ENCODE measurements around the gene ZNRF1. TPM values are rescaled to one million over a fixed set of nuclear protein-coding genes. Genes with fewer than 3 reads are reported as not detected.

The ZNRF1 gene
- total RNA-seq, 3 donors from 2014 or later = 29.9 to 42.7 (median 39.3) TPM

- peak; percentile 56 for ATAC-seq
- no peak for TF ChIP-seq CTCF (IDR thresholded peaks at IDR 0.05)
- no peaks in the 10 kb centered on the region for H3K36me3 ChIP-seq (ENCODE audit: low read depth)
- peaks cover 7% of the 10 kb centered on the region for H3K4me1 ChIP-seq (ENCODE audit: low read depth)
- H3K9me3 ChIP-seq = no peaks in the 10 kb centered on the region
- intact Hi-C loops (cut with DNase I, micrococcal nuclease) = loop anchor here in 1 of 2 donors (5.0 kb wide), 1 partner anchor 93 kb away; no protein-coding TSS in a partner anchor
- no peak overlapping the region for H3K4me3 ChIP-seq
- peak in 1 of 3 donors; percentile 63 for DNase-seq
These were observed 101.1 kb downstream of the ZNRF1 start for GRCh38 chr16:75099738-75100602.

- intact Hi-C loops (cut with DNase I, micrococcal nuclease) = loop anchor here in 1 of 2 donors (5.0 kb wide), 1 partner anchor 93 kb away; no protein-coding TSS in a partner anchor
- DNase-seq (no peak), ATAC-seq (no peak)
- no peaks in the 10 kb centered on the region for H3K36me3 ChIP-seq (ENCODE audit: low read depth)
- no peaks in the 10 kb centered on the region for H3K9me3 ChIP-seq
- H3K4me3 ChIP-seq = no peak overlapping the region
- peaks cover 7% of the 10 kb centered on the region for H3K4me1 ChIP-seq (ENCODE audit: low read depth)
- TF ChIP-seq CTCF (IDR thresholded peaks at IDR 0.05) = no peak
These were observed 101.8 kb downstream of the ZNRF1 start for GRCh38 chr16:75100603-75100990.

- Histone ChIP-seq H3K4me3 (no peak overlapping the region), H3K36me3 (ENCODE audit: low read depth) (no peaks in the 10 kb centered on the region), H3K4me1 (ENCODE audit: low read depth) (peaks cover 3% of the 10 kb centered on the region), H3K9me3 (no peaks in the 10 kb centered on the region)
- TF ChIP-seq CTCF (IDR thresholded peaks at IDR 0.05) = no peak
- intact Hi-C loops (cut with DNase I, micrococcal nuclease) = loop anchor here in 1 of 2 donors (5.0 kb wide), 1 partner anchor 94 kb away; no protein-coding TSS in a partner anchor
- no peak for DNase-seq
- no peak for ATAC-seq
These were observed 102.8 kb downstream of the ZNRF1 start for GRCh38 chr16:75101635-75102034.

- Histone ChIP-seq H3K4me1 (ENCODE audit: low read depth) (no peaks in the 10 kb centered on the region), H3K36me3 (ENCODE audit: low read depth) (no peaks in the 10 kb centered on the region), H3K4me3 (no peak overlapping the region), H3K9me3 (no peaks in the 10 kb centered on the region)
- intact Hi-C loops (cut with DNase I, micrococcal nuclease) = loop anchor here in 1 of 2 donors (5.0 kb wide), 1 partner anchor 95 kb away; no protein-coding TSS in a partner anchor
- TF ChIP-seq CTCF (IDR thresholded peaks at IDR 0.05) = no peak
- ATAC-seq (no peak), DNase-seq (peak in 1 of 3 donors; percentile 15)
These were observed 103.8 kb downstream of the ZNRF1 start for GRCh38 chr16:75102595-75102994.

GRCh38 chr16:75103994-75104393 is 105.2 kb downstream of the ZNRF1 start:
- TF ChIP-seq CTCF (IDR thresholded peaks at IDR 0.05) = no peak
- Histone ChIP-seq H3K36me3 (ENCODE audit: low read depth) (no peaks in the 10 kb centered on the region), H3K9me3 (no peaks in the 10 kb centered on the region), H3K4me1 (ENCODE audit: low read depth) (peaks cover 2% of the 10 kb centered on the region), H3K4me3 (no peak overlapping the region)
- DNase-seq = no peak
- intact Hi-C loops (cut with DNase I, micrococcal nuclease) = loop anchor here in 1 of 2 donors (5.0 kb wide), 1 partner anchor 97 kb away; no protein-coding TSS in a partner anchor
- ATAC-seq = no peak
